ENCODE results near the gene PODXL.

- no peak for TF ChIP-seq CTCF (IDR thresholded peaks at IDR 0.05 in 2 of 3, conservative IDR thresholded peaks at IDR 0.05 in 1 of 3; ENCODE audit: borderline replicate concordance in 1 of 3, insufficient read depth in 1 of 3, low read depth in 2 of 3, low read length in 2 of 3)
- TF ChIP-seq RAD21 (IDR thresholded peaks at IDR 0.05; ENCODE audit: low read depth), result no peak
- TF ChIP-seq MAX (IDR thresholded peaks at IDR 0.05), result no peak
- no peak for TF ChIP-seq SP1 (IDR thresholded peaks at IDR 0.05; ENCODE audit: low read depth)
- no peak for TF ChIP-seq POLR2A (IDR thresholded peaks at IDR 0.05; ENCODE audit: borderline replicate concordance, extremely low read depth, insufficient read depth, insufficient read length)
- no peak for TF ChIP-seq ZBTB33 (IDR thresholded peaks at IDR 0.05; ENCODE audit: extremely low read depth, insufficient replicate concordance, low read length)
- TF ChIP-seq EZH2phosphoT487 (IDR thresholded peaks at IDR 0.05; ENCODE audit: borderline replicate concordance), result no peak
- no peak for TF ChIP-seq POLR2AphosphoS5 (IDR thresholded peaks at IDR 0.05; ENCODE audit: low read depth, low read length)
- no peak for TF ChIP-seq TCF7L2 (IDR thresholded peaks at IDR 0.05; ENCODE audit: borderline replicate concordance, extremely low read depth, insufficient read depth, insufficient read length)
- TF ChIP-seq JUND (IDR thresholded peaks at IDR 0.05), result no peak
- TF ChIP-seq FOSL1 (IDR thresholded peaks at IDR 0.05; ENCODE audit: low read depth), result no peak
Measured at GRCh38 chr7:131483586-131483985, 72.8 kb downstream of the PODXL start.

All from HCT116 (cell line).